Measurements from ENCODE around the gene PITHD1.
"Not testable (repeated sequence)": the region's sequence is repeated elsewhere in the genome, so short reads cannot be mapped to it uniquely, and the experiment has no call there.

PITHD1 gene

GRCh38 chr1:23827717-23828116 lies 49.5 kb downstream of the PITHD1 start:
- DNase-seq, result no peak

DNA sequence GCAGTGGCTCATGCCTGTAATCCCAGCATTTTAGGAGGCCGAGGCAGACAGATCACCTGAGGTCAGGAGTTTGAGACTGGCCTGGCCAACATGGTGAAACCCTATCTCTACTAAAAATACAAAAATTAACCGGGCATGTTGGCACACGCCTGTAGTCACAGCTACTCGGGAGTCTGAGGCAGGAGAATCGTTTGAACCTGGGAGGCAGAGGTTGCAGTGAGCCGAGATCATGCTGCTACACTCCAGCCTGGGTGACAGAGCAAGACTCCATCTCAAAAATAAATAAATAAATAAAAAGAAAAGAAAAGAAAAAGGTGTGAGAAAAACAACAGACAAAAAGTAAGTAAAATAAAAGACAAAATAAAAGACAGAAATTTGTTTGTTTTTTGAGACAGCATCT lies 55.9 kb downstream of the PITHD1 start:
- not testable (repeated sequence) for DNase-seq

DNA sequence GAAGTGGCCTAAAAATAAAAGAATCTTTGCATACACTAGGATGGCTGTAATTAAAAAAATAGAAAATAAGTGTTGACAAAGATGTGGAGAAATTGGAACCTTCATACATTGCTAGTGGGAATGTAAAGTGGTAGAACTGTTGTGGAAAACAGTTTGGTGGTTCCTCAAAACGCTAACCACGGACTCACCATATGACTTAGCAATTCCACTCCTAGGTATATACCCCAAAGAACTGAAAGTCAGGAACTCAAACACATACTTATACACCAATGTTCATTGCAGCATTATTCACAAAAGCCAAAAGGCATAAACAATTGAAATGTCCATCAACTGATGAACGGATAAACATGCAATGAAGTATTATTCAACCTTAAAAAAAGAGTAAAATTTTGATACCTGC lies 57.8 kb downstream of the PITHD1 start:
- DNase-seq, result no peak

Measured in NCI-H226 (cell line).